Activated B cell treated with CpG ODN at 0.5 μM for 24 hours (primary cell): ENCODE measurements around the gene SHD. TPM values are rescaled to one million over a fixed set of nuclear protein-coding genes. Genes with fewer than 3 reads are reported as not detected.
A peak's percentile ranks its signal among the peaks of the same experiment; 100 is the strongest.

Experiments used
- ATAC-seq: fragments of 200-7000 bp; cut with Tn5 transposase; one replicate; pipeline ENCODE4 v1.10.0; 2021; ENCODE audit warnings: low read depth, mild to moderate bottlenecking, moderate library complexity
- CTCF ChIA-PET: fragments of 350-600 bp; sonication (Branson Sonifier 250); formaldehyde crosslinking; loops from one replicate; lab custom pipeline; 2021; ENCODE audit warnings: antibody characterized with exemption; lab: Charles Lee
- POLR2A ChIA-PET: fragments of 350-600 bp; sonication (Branson Sonifier 250); formaldehyde crosslinking; loops from one replicate; lab custom pipeline; 2021; ENCODE audit warnings: antibody characterized with exemption; lab: Charles Lee
- DNase-seq: peaks from one replicate; pipeline ENCODE4 v3.0.0; 2022
- H3K27ac Mint-ChIP-seq: one replicate; pipeline ENCODE4 v1.8.0; 2020; ENCODE audit warnings: mixed read lengths
- H3K27me3 Mint-ChIP-seq: one replicate; pipeline ENCODE4 v1.8.0; 2021; ENCODE audit warnings: mixed read lengths
- H3K36me3 Mint-ChIP-seq: one replicate; pipeline ENCODE4 v1.8.0; 2021; ENCODE audit warnings: low read depth, mixed read lengths
- H3K4me1 Mint-ChIP-seq: one replicate; pipeline ENCODE4 v1.8.0; 2021; ENCODE audit warnings: mixed read lengths
- H3K4me3 Mint-ChIP-seq: one replicate; pipeline ENCODE4 v1.8.0; 2020; ENCODE audit warnings: mild to moderate bottlenecking, mixed read lengths
- H3K9me3 Mint-ChIP-seq: one replicate; pipeline ENCODE4 v1.8.0; 2020; ENCODE audit warnings: mixed read lengths
- CTCF ChIP-seq: fragments of 200-600 bp; IDR thresholded peaks from one replicate; pipeline ENCODE4 v1.8.0; 2022; ENCODE audit warnings: antibody characterized with exemption, mild to moderate bottlenecking
- intact Hi-C: fragments of 100-400 bp; cut with micrococcal nuclease; formaldehyde crosslinking; loops from one replicate; pipeline ENCODE4 v1.15.1; 2024
- total RNA-seq: library from RNA; stranded (reverse); gene quantifications from 2 replicates; pipeline ENCODE4 v1.2.3, GENCODE V29; 2022

The SHD gene
- total RNA-seq, 1 donor from 2014 or later = not detected

GRCh38 chr19:4323692-4324091 is 44.6 kb downstream of the SHD start:
- peaks cover 10% of the 10 kb centered on the region for H3K9me3 Mint-ChIP-seq
- peaks cover 23% of the 10 kb centered on the region for H3K4me1 Mint-ChIP-seq
- TF ChIP-seq CTCF = no peak
- no peaks in the 10 kb centered on the region for H3K36me3 Mint-ChIP-seq
- ChIA-PET CTCF (interaction anchor here (2.7 kb wide), 1 partner anchor 29 kb away, joined by 8 read pairs; no protein-coding TSS in a partner anchor), POLR2A (no interaction called here)
- intact Hi-C loops = no loop called here
- H3K27me3 Mint-ChIP-seq = no peaks in the 10 kb centered on the region
- no peak overlapping the region for H3K27ac Mint-ChIP-seq
- ATAC-seq = no peak
- no peak overlapping the region for H3K4me3 Mint-ChIP-seq
- DNase-seq = no peak

GRCh38 chr19:4324228-4324627 is 45.2 kb downstream of the SHD start:
- TF ChIP-seq CTCF = no peak
- ATAC-seq (no peak), DNase-seq (no peak)
- Mint-ChIP-seq H3K4me1 (peaks cover 24% of the 10 kb centered on the region), H3K4me3 (no peak overlapping the region), H3K27me3 (no peaks in the 10 kb centered on the region), H3K27ac (no peak overlapping the region), H3K36me3 (no peaks in the 10 kb centered on the region), H3K9me3 (peaks cover 10% of the 10 kb centered on the region)
- CTCF ChIA-PET = interaction anchor here (1.5 to 2.7 kb wide), 2 partner anchors 28 to 312 kb away, joined by 3 to 8 read pairs; no protein-coding TSS in a partner anchor
- intact Hi-C loops = no loop called here
- POLR2A ChIA-PET = no interaction called here

GRCh38 chr19:4326215-4326836 is 47.3 kb downstream of the SHD start:
- ChIA-PET CTCF (no interaction called here), POLR2A (interaction anchor here (0.6 kb wide), 1 partner anchor 96 kb away, joined by 3 read pairs; no protein-coding TSS in a partner anchor)
- no peaks in the 10 kb centered on the region for H3K27me3 Mint-ChIP-seq
- peak overlapping the region; percentile 36 for H3K4me3 Mint-ChIP-seq
- intact Hi-C loops = no loop called here
- no peak overlapping the region for H3K27ac Mint-ChIP-seq
- H3K9me3 Mint-ChIP-seq = no peaks in the 10 kb centered on the region
- no peaks in the 10 kb centered on the region for H3K36me3 Mint-ChIP-seq
- no peak for TF ChIP-seq CTCF
- H3K4me1 Mint-ChIP-seq = peaks cover 26% of the 10 kb centered on the region
- ATAC-seq (no peak), DNase-seq (no peak)

GRCh38 chr19:4326837-4327251 is 47.8 kb downstream of the SHD start:
- POLR2A ChIA-PET = no interaction called here
- H3K36me3 Mint-ChIP-seq = no peaks in the 10 kb centered on the region
- intact Hi-C loops = no loop called here
- peak overlapping the region; percentile 56 for H3K4me3 Mint-ChIP-seq
- H3K27ac Mint-ChIP-seq = no peak overlapping the region
- H3K4me1 Mint-ChIP-seq = peaks cover 26% of the 10 kb centered on the region
- no peak for TF ChIP-seq CTCF
- CTCF ChIA-PET = no interaction called here
- no peaks in the 10 kb centered on the region for H3K9me3 Mint-ChIP-seq
- ATAC-seq (no peak), DNase-seq (no peak)
- H3K27me3 Mint-ChIP-seq = no peaks in the 10 kb centered on the region

GRCh38 chr19:4327252-4327876 is 48.3 kb downstream of the SHD start:
- Mint-ChIP-seq H3K9me3 (no peaks in the 10 kb centered on the region), H3K36me3 (no peaks in the 10 kb centered on the region), H3K4me1 (peaks cover 26% of the 10 kb centered on the region), H3K27ac (no peak overlapping the region), H3K27me3 (no peaks in the 10 kb centered on the region), H3K4me3 (peak overlapping the region; percentile 56)
- POLR2A ChIA-PET = interaction anchor here (0.8 to 1.4 kb wide), 4 partner anchors 16 to 144 kb away, joined by 3 to 17 read pairs (median 4); partner anchors contain the start of genes EBI3, MPND and YJU2
- no peak for DNase-seq
- intact Hi-C loops = no loop called here
- no peak for TF ChIP-seq CTCF
- peak; percentile 10 for ATAC-seq
- CTCF ChIA-PET = interaction anchor here (0.9 kb wide), 1 partner anchor 60 kb away, joined by 3 read pairs; no protein-coding TSS in a partner anchor
